HCT116 (cell line): ENCODE data around the gene FAM43A. TPM values are rescaled to one million over a fixed set of nuclear protein-coding genes. Genes with fewer than 3 reads are reported as not detected.

Experiments
- ATAC-seq: fragments of 200-7000 bp; cut with Tn5 transposase; 2 replicates; pipeline ENCODE4 v1.9.1; 2020; ENCODE audit warnings: mild to moderate bottlenecking, moderate library complexity
- BruUV-seq: library from RNA; stranded (reverse); fragments of 400-500 nt; replicated peaks from 2 replicates; lab custom pipeline; 2021; lab: Mats Ljungman, UMichigan
- CTCF ChIA-PET: fragments of 300-600 bp; sonication (Branson Sonifier 250); formaldehyde crosslinking; loops from one replicate; lab custom pipeline; 2021; ENCODE audit warnings: antibody characterized with exemption; lab: Charles Lee
- POLR2A ChIA-PET: fragments of 300-600, 350-600 bp; sonication (Branson Sonifier 250); formaldehyde crosslinking; loops from one replicate; lab custom pipeline; 2021; ENCODE audit warnings: antibody characterized with exemption; lab: Charles Lee
- RAD21 ChIA-PET, 2 experiments: fragments of 300-600 bp; sonication (Branson Sonifier 250); formaldehyde crosslinking; loops; one replicate each; lab custom pipeline; 2023; ENCODE audit warnings: low total read pairs in 2 of 2; ENCODE audit not compliant: uncharacterized antibody in 2 of 2, unreplicated experiment in 2 of 2, low non-redundant PET in 1 of 2; lab: Charles Lee
- DNase-seq: peaks from one replicate; pipeline ENCODE4 v3.0.0-alpha.2; 2010; ENCODE audit warnings: low read depth, low spot score
- H2AFZ ChIP-seq: fragments of 200-600 bp; shearing (Covaris generic), sonication (generic); 2 replicates; pipeline ENCODE4 v1.6.1; 2017; ENCODE audit warnings: low read depth, mixed run types, mixed read lengths, antibody characterized with exemption, low read length; ENCODE audit not compliant: poor library complexity, severe bottlenecking
- H3K27ac ChIP-seq: 2 replicates; pipeline ENCODE4 v1.5.1; 2012; ENCODE audit warnings: low read depth, low read length
- H3K27me3 ChIP-seq: fragments of 200-600 bp; sonication (generic); 2 replicates; pipeline ENCODE4 v1.6.1; 2016; ENCODE audit warnings: mixed run types, low read length, mixed read lengths; ENCODE audit not compliant: insufficient read depth
- H3K36me3 ChIP-seq, 2 experiments: fragments of 200-500 bp in 1 of 2; fragments of 200-600 bp in 1 of 2; sonication (Bioruptor generic) in 1 of 2; sonication (generic) in 1 of 2; 2 replicates each; pipeline versions ENCODE4 v1.5.1 to v1.6.1; 2014 to 2016; ENCODE audit warnings: low read length in 2 of 2, inconsistent platforms in 1 of 2, mixed read lengths in 1 of 2, mixed run types in 1 of 2; ENCODE audit not compliant: insufficient read depth in 2 of 2, control insufficient read depth in 1 of 2
- H3K4me1 ChIP-seq, 2 experiments: fragments of 200-600 bp in 1 of 2; sonication (generic) in 1 of 2; 2 replicates each; pipeline versions ENCODE4 v1.5.1 to v1.6.1; 2012 to 2017; ENCODE audit warnings: low read length in 2 of 2, inconsistent platforms in 1 of 2, mild to moderate bottlenecking in 1 of 2, mixed read lengths in 1 of 2, mixed run types in 1 of 2, moderate library complexity in 1 of 2; ENCODE audit not compliant: insufficient read depth in 2 of 2, control insufficient read depth in 1 of 2
- H3K4me2 ChIP-seq: fragments of 200-600 bp; sonication (generic); 2 replicates; pipeline ENCODE4 v1.6.1; 2017; ENCODE audit warnings: mixed run types, low read length, mixed read lengths
- H3K4me3 ChIP-seq, 2 experiments: fragments of 200-600 bp in 1 of 2; sonication (generic) in 1 of 2; replicated peaks in 1 of 2; 2 replicates each; pipeline ENCODE4 v1.5.1; 2011 to 2016; ENCODE audit warnings: low read length in 2 of 2, control low read depth in 1 of 2, low read depth in 1 of 2, mild to moderate bottlenecking in 1 of 2, mixed read lengths in 1 of 2, mixed run types in 1 of 2
- H3K79me2 ChIP-seq: fragments of 200-600 bp; sonication (generic); 2 replicates; pipeline ENCODE4 v1.6.1; 2017; ENCODE audit warnings: mild to moderate bottlenecking, mixed run types, low read length, moderate library complexity, mixed read lengths; ENCODE audit not compliant: insufficient read depth
- H3K9ac ChIP-seq: fragments of 200-600 bp; sonication (generic); 2 replicates; pipeline ENCODE4 v1.6.1; 2016; ENCODE audit warnings: low read length, mixed read lengths
- H3K9me2 ChIP-seq: fragments of 200-600 bp; sonication (generic), shearing (Covaris generic); 2 replicates; pipeline ENCODE4 v1.6.1; 2017; ENCODE audit warnings: mixed run types, mild to moderate bottlenecking, moderate library complexity; ENCODE audit not compliant: insufficient read depth
- H3K9me3 ChIP-seq, 2 experiments: fragments of 200-500 bp in 1 of 2; fragments of 200-600 bp in 1 of 2; sonication (Bioruptor generic) in 1 of 2; sonication (generic) in 1 of 2; 2 replicates each; pipeline ENCODE4 v1.6.1; 2014 to 2017; ENCODE audit warnings: low read length in 2 of 2, mixed read lengths in 2 of 2, inconsistent platforms in 1 of 2, low read depth in 1 of 2, mild to moderate bottlenecking in 1 of 2, mixed run types in 1 of 2, moderate library complexity in 1 of 2; ENCODE audit not compliant: control insufficient read depth in 1 of 2, insufficient read depth in 1 of 2
- H4K20me1 ChIP-seq: fragments of 200-600 bp; sonication (generic), shearing (Covaris generic); 2 replicates; pipeline ENCODE4 v1.6.1; 2017; ENCODE audit warnings: mixed run types, mild to moderate bottlenecking, moderate library complexity; ENCODE audit not compliant: insufficient read depth
- EGR1 ChIP-seq: IDR thresholded peaks from 2 replicates; pipeline ENCODE4 v1.6.1; 2012; ENCODE audit warnings: low read depth
- RAD21 ChIP-seq: IDR thresholded peaks from 2 replicates; pipeline ENCODE4 v1.6.1; 2012; ENCODE audit warnings: low read depth, mild to moderate bottlenecking
- intact Hi-C: fragments of 100-400 bp; cut with micrococcal nuclease; formaldehyde crosslinking; loops from 2 replicates; pipeline ENCODE4 v1.10.0; 2022
- total RNA-seq: library from RNA; stranded (reverse); gene quantifications from one replicate; pipeline ENCODE4 v1.2.1, GENCODE V29; 2021; ENCODE audit not compliant: unreplicated experiment
- TF ChIP-seq, protein P1 (sequence below), 3 experiments: fragments of 200-600 bp in 1 of 3; sonication (generic) in 1 of 3; IDR thresholded peaks in 2 of 3; conservative IDR thresholded peaks in 1 of 3; 2 replicates each; pipeline ENCODE4 v1.5.1; 2012 to 2017; ENCODE audit warnings: low read depth in 2 of 3, low read length in 2 of 3, antibody characterized with exemption in 1 of 3, borderline replicate concordance in 1 of 3, control low read depth in 1 of 3, mild to moderate bottlenecking in 1 of 3, mixed read lengths in 1 of 3, mixed run types in 1 of 3, moderate library complexity in 1 of 3; ENCODE audit not compliant: insufficient read depth in 1 of 3

FAM43A gene
- total RNA-seq, 1 experiment from 2014 or later: 6.8 TPM

GRCh38 chr3:194640829-194641228 is 44.9 kb upstream of the FAM43A start:
- Histone ChIP-seq H3K36me3 (peaks cover 26 to 48% of the 10 kb centered on the region in 2 experiments; a peak in 3 of 4 replicates), H3K9me3 (no peaks in the 10 kb centered on the region), H3K9me2 (no peaks in the 10 kb centered on the region), H2AFZ (no peak overlapping the region), H3K9ac (no peak overlapping the region), H3K27ac (no peak overlapping the region), H3K79me2 (no peaks in the 10 kb centered on the region; the same call in 1 of the 2 replicates), H3K27me3 (no peaks in the 10 kb centered on the region), H3K4me2 (no peak overlapping the region), H4K20me1 (no peaks in the 10 kb centered on the region), H3K4me3 (no peak overlapping the region), H3K4me1 (peaks cover 0 to 4% of the 10 kb centered on the region in 2 experiments; a peak in 1 of 4 replicates)
- ChIA-PET CTCF (no interaction called here), RAD21 (no interaction called here), POLR2A (no interaction called here)
- TF ChIP-seq, protein P1, sequence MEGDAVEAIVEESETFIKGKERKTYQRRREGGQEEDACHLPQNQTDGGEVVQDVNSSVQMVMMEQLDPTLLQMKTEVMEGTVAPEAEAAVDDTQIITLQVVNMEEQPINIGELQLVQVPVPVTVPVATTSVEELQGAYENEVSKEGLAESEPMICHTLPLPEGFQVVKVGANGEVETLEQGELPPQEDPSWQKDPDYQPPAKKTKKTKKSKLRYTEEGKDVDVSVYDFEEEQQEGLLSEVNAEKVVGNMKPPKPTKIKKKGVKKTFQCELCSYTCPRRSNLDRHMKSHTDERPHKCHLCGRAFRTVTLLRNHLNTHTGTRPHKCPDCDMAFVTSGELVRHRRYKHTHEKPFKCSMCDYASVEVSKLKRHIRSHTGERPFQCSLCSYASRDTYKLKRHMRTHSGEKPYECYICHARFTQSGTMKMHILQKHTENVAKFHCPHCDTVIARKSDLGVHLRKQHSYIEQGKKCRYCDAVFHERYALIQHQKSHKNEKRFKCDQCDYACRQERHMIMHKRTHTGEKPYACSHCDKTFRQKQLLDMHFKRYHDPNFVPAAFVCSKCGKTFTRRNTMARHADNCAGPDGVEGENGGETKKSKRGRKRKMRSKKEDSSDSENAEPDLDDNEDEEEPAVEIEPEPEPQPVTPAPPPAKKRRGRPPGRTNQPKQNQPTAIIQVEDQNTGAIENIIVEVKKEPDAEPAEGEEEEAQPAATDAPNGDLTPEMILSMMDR (IDR thresholded peaks at IDR 0.05 in 2 of 3, conservative IDR thresholded peaks at IDR 0.05 in 1 of 3; ENCODE audit: borderline replicate concordance in 1 of 3, insufficient read depth in 1 of 3, low read depth in 2 of 3, low read length in 2 of 3): peak in 2 of 3 experiments; percentile 45 to 46; a peak in 4 of 6 replicates
- no peak for TF ChIP-seq RAD21
- DNase-seq (peak; percentile 8), ATAC-seq (peak; percentile 77)
- intact Hi-C loops: no loop called here
- BruUV-seq: TSS peak; percentile 61

DNA sequence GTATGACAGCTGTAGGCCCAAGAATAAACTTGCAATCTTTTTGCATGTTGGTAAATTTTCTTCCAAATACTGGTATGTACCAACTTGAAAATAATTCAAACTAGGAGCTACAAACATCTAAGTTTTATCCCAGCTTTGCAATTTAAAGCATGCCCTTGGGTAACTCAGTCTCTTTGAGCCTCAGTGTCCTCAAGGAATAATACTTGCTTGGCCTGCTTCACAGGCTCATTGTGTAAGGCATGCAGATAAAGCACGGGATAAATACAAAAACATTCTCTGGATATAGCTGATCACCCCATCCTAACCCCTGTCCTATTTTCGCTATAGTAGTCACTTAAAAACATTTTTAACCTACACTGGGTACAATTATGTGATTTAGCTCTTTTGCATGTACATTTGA is 42.9 kb upstream of the FAM43A start:
- Histone ChIP-seq H3K9me2 (no peaks in the 10 kb centered on the region), H3K79me2 (no peaks in the 10 kb centered on the region; the same call in 1 of the 2 replicates), H3K4me3 (no peak overlapping the region), H3K4me1 (no peaks in the 10 kb centered on the region; a peak in 1 of 4 replicates), H3K36me3 (peaks cover 30 to 54% of the 10 kb centered on the region in 2 experiments; a peak in 3 of 4 replicates), H3K9me3 (no peaks in the 10 kb centered on the region), H3K9ac (no peak overlapping the region), H3K4me2 (no peak overlapping the region), H3K27ac (no peak overlapping the region), H3K27me3 (no peaks in the 10 kb centered on the region), H4K20me1 (no peaks in the 10 kb centered on the region), H2AFZ (no peak overlapping the region)
- ChIA-PET POLR2A (no interaction called here), CTCF (interaction anchor here (1.2 to 1.6 kb wide), 2 partner anchors 9 to 29 kb away, joined by 4 read pairs; partner anchors contain the start of genes LSG1 and TMEM44), RAD21 (no interaction called here)
- ATAC-seq: no peak
- intact Hi-C loops: no loop called here
- BruUV-seq: no TSS peak
- TF ChIP-seq EGR1: no peak
- DNase-seq: no peak
